NCI-H1436 (cell line): Measurements from ENCODE around the gene APOBEC3G.

ENCODE experiments used
- DNase-seq: peaks from one replicate; lab custom pipeline; 2025; lab: John Stamatoyannopoulos, UW

APOBEC3G gene

GRCh38 chr22:39091126-39092081 lies 14.3 kb downstream of the APOBEC3G start:
- DNase-seq: no peak

- DNase-seq: no peak
Measured at GRCh38 chr22:39092111-39092862, 15.2 kb downstream of the APOBEC3G start.

- DNase-seq: no peak
Measured at GRCh38 chr22:39094717-39095389, 17.8 kb downstream of the APOBEC3G start.

GRCh38 chr22:39095971-39096370 lies 18.9 kb downstream of the APOBEC3G start:
- DNase-seq: no peak

GRCh38 chr22:39097098-39098020 lies 20.3 kb downstream of the APOBEC3G start, which contains the start of gene APOBEC3H:
Gene APOBEC3H, plus strand, starts transcription at chr22:39097244. Its CDS starts 3,035 bp downstream, at chr22:39100279.
- no peak for DNase-seq

- DNase-seq: no peak
Measured at GRCh38 chr22:39098026-39098425, 21.0 kb downstream of the APOBEC3G start.

- DNase-seq: no peak
Measured at GRCh38 chr22:39098576-39098975, 21.5 kb downstream of the APOBEC3G start.

- DNase-seq: no peak
Measured at GRCh38 chr22:39101226-39101625, 24.2 kb downstream of the APOBEC3G start.

GRCh38 chr22:39103431-39103830 lies 26.4 kb downstream of the APOBEC3G start:
- DNase-seq: no peak

- no peak for DNase-seq
Measured at GRCh38 chr22:39106326-39106725, 29.3 kb downstream of the APOBEC3G start.

- DNase-seq: no peak
Measured at GRCh38 chr22:39108487-39108886, 31.4 kb downstream of the APOBEC3G start.

- DNase-seq: no peak
Measured at GRCh38 chr22:39109361-39109760, 32.3 kb downstream of the APOBEC3G start.

GRCh38 chr22:39110631-39111561 lies 33.8 kb downstream of the APOBEC3G start:
- no peak for DNase-seq

- DNase-seq: no peak
Measured at GRCh38 chr22:39114112-39114511, 37.0 kb downstream of the APOBEC3G start.

- no peak for DNase-seq
Measured at GRCh38 chr22:39115570-39115969, 38.5 kb downstream of the APOBEC3G start.

- DNase-seq: no peak
Measured at GRCh38 chr22:39115977-39116621, 39.0 kb downstream of the APOBEC3G start.

GRCh38 chr22:39117585-39118191 lies 40.6 kb downstream of the APOBEC3G start:
- peak; percentile 30 for DNase-seq

- DNase-seq: no peak
Measured at GRCh38 chr22:39120983-39121382, 43.9 kb downstream of the APOBEC3G start.
